GM12892 (cell line): ENCODE measurements around the gene TMED3.

ENCODE experiments used
- POLR2A ChIP-seq: IDR thresholded peaks from 2 replicates; pipeline ENCODE4 v1.6.1; 2011; ENCODE audit warnings: low read depth, low read length, control low read depth
- POLR2AphosphoS5 ChIP-seq: IDR thresholded peaks from 2 replicates; pipeline ENCODE4 v1.6.1; 2011; ENCODE audit warnings: low read depth, low read length, control low read depth

- TF ChIP-seq POLR2AphosphoS5 (no peak), POLR2A (no peak)
Measured at GRCh38 chr15:79308874-79309273, 2.0 kb upstream of the TMED3 start.
